ENCODE results near the gene C2CD4B. TPM values are rescaled to one million over a fixed set of nuclear protein-coding genes. Genes with fewer than 3 reads are reported as not detected.

The C2CD4B gene
- total RNA-seq, 4 donors from 2014 or later = 0.15 to 0.95 (median 0.43) TPM

- H3K4me1 ChIP-seq = peaks cover 0 to 9% (median 2%) of the 10 kb centered on the region in 3 donors
- H3K4me3 ChIP-seq = no peak overlapping the region
- TF ChIP-seq POLR2A (IDR thresholded peaks at IDR 0.05) = no peak
- TF ChIP-seq, protein P1, sequence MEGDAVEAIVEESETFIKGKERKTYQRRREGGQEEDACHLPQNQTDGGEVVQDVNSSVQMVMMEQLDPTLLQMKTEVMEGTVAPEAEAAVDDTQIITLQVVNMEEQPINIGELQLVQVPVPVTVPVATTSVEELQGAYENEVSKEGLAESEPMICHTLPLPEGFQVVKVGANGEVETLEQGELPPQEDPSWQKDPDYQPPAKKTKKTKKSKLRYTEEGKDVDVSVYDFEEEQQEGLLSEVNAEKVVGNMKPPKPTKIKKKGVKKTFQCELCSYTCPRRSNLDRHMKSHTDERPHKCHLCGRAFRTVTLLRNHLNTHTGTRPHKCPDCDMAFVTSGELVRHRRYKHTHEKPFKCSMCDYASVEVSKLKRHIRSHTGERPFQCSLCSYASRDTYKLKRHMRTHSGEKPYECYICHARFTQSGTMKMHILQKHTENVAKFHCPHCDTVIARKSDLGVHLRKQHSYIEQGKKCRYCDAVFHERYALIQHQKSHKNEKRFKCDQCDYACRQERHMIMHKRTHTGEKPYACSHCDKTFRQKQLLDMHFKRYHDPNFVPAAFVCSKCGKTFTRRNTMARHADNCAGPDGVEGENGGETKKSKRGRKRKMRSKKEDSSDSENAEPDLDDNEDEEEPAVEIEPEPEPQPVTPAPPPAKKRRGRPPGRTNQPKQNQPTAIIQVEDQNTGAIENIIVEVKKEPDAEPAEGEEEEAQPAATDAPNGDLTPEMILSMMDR (IDR thresholded peaks at IDR 0.05) = peak in 5 of 6 experiments; percentile 33 to 64 (median 40)
- no peaks in the 10 kb centered on the region for H3K27me3 ChIP-seq
- H3K27ac ChIP-seq = no peak overlapping the region
- intact Hi-C loops (cut with DNase I) = no loop called here
- no peaks in the 10 kb centered on the region for H3K36me3 ChIP-seq
- DNase-seq = no peak
- H3K9me3 ChIP-seq = no peaks in the 10 kb centered on the region
- 12 to 21% methylated on average over 2 of the region's 2 CpGs for WGBS, 2 donors
Measured at GRCh38 chr15:62125773-62126172, 39.3 kb downstream of the C2CD4B start.

DNA sequence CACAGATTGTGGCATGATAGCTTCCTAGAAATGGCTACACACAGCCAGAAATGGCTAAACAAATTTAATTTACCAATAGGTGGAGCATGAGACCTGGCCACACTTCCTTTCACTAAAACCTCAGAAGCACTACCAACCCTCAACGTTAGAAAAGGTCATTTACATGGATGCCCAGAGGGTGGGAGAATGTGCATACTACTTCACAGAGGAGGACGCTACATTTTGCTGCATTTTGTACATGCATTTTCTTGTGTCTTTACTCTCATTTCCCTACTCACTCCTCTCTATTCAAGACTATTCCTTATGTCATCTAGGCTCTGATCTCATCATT lies 40.1 kb downstream of the C2CD4B start:
- Histone ChIP-seq H3K36me3 (no peaks in the 10 kb centered on the region), H3K4me1 (peaks cover 0 to 17% (median 10%) of the 10 kb centered on the region in 3 donors), H3K27ac (peak overlapping the region in 1 of 4 donors; percentile 57), H3K4me3 (no peak overlapping the region), H3K27me3 (no peaks in the 10 kb centered on the region), H3K9me3 (no peaks in the 10 kb centered on the region)
- WGBS, 2 donors = 48 to 55% methylated on average over 2 of the region's 2 CpGs
- intact Hi-C loops (cut with DNase I) = no loop called here
- no peak for DNase-seq
- TF ChIP-seq, protein P1 (IDR thresholded peaks at IDR 0.05) = no peak
- TF ChIP-seq POLR2A (IDR thresholded peaks at IDR 0.05) = no peak

- 41 to 57% methylated on average over 6 of the region's 6 CpGs for WGBS, 2 donors
- peak overlapping the region in 1 of 4 donors; percentile 57 for H3K27ac ChIP-seq
- H3K4me1 ChIP-seq = peaks cover 0 to 20% (median 16%) of the 10 kb centered on the region in 3 donors
- no peaks in the 10 kb centered on the region for H3K27me3 ChIP-seq
- H3K9me3 ChIP-seq = no peaks in the 10 kb centered on the region
- TF ChIP-seq, protein P1 (IDR thresholded peaks at IDR 0.05) = no peak
- TF ChIP-seq POLR2A (IDR thresholded peaks at IDR 0.05) = no peak
- H3K4me3 ChIP-seq = no peak overlapping the region
- no peaks in the 10 kb centered on the region for H3K36me3 ChIP-seq
- intact Hi-C loops (cut with DNase I) = no loop called here
- DNase-seq = no peak
Measured at GRCh38 chr15:62124176-62124972, 40.7 kb downstream of the C2CD4B start.

DNA sequence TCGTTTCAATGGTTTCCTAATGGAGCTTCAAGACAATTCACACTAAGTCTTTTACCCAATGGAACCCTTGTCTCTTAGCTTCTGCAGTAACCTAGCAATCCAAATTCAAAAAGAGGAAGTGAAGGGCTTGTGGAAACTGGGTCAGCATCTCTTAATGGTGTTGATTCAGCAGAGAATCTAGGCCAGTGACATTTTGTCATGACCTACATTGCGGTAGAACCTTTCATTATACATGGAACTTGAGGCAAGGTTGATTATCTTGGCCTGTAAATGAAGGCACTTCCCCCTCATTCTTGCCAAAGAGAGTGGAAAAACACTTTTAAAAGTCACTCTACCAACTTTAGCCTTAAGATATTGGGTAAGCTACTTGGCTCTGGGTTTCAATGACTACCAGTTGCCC lies 42.8 kb downstream of the C2CD4B start:
- Histone ChIP-seq H3K4me1 (peaks cover 0 to 37% (median 34%) of the 10 kb centered on the region in 3 donors), H3K27me3 (no peaks in the 10 kb centered on the region), H3K36me3 (no peaks in the 10 kb centered on the region), H3K27ac (no peak overlapping the region), H3K4me3 (no peak overlapping the region), H3K9me3 (no peaks in the 10 kb centered on the region)
- 92 to 97% methylated on average over 2 of the region's 2 CpGs for WGBS, 2 donors
- TF ChIP-seq, protein P1 (IDR thresholded peaks at IDR 0.05) = no peak
- TF ChIP-seq POLR2A (IDR thresholded peaks at IDR 0.05) = no peak
- DNase-seq = no peak
- intact Hi-C loops (cut with DNase I) = no loop called here

DNA sequence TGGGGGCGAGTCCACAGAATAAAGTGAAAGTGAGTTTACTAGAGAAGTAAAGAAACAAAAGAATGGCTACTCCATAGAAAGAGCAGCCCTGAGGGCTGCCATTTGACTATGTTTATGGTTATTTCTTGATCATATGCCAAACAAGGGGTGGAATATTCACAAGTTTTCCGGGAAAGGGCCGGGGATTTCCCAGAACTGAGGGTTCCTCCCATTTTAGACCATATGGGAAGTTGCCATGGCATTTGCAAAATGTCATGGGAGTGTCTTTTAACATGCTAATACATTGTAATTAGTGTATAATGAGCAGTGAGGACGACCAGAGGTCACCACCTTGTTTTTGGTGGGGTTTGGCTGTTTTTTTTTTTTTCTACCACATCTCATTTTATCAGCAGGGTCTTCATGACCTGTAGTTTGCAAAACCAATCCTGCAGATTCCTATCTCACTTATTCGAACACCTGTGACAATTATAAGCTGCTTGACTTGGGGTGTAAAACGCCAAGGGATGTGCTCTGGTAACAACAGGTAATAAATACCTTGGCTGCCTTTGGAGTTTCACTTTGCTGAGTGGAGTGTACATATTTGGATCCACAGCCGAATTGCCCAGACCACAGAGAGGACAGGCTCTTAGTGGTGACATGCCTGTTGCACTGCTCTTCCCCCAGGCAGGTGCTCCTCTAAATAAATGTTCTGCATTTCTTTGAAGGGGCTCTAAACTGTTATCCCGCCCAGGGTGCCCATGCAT lies 43.6 kb downstream of the C2CD4B start:
- no peak for DNase-seq
- Histone ChIP-seq H3K27me3 (no peaks in the 10 kb centered on the region), H3K9me3 (no peaks in the 10 kb centered on the region), H3K4me3 (no peak overlapping the region), H3K27ac (peak overlapping the region in 1 of 4 donors; percentile 28), H3K4me1 (peaks cover 0 to 37% (median 34%) of the 10 kb centered on the region in 3 donors), H3K36me3 (no peaks in the 10 kb centered on the region)
- intact Hi-C loops (cut with DNase I) = no loop called here
- 69 to 79% methylated on average over 8 of the region's 8 CpGs for WGBS, 2 donors
- no peak for TF ChIP-seq POLR2A (IDR thresholded peaks at IDR 0.05)
- TF ChIP-seq, protein P1 (IDR thresholded peaks at IDR 0.05) = no peak
